ENCODE results near the gene MINAR1. TPM values are rescaled to one million over a fixed set of nuclear protein-coding genes. Genes with fewer than 3 reads are reported as not detected.

MINAR1 gene
- total RNA-seq, 2 donors from 2014 or later: 0.95 to 1.3 TPM

GRCh38 chr15:79430901-79431635 lies 1.1 kb upstream of the MINAR1 start:
- H3K4me1 ChIP-seq (ENCODE audit: control insufficient read depth in 1 of 2, low read depth in 2 of 2): peaks cover 0 to 10% of the 10 kb centered on the region in 2 donors
- no peaks in the 10 kb centered on the region for H3K9me3 ChIP-seq
- H3K27me3 ChIP-seq (replicated peaks; ENCODE audit: insufficient read depth): peaks cover under 1% of the 10 kb centered on the region
- DNase-seq (ENCODE audit: low spot score) (no peak), ATAC-seq (ENCODE audit: insufficient number of reproducible peaks, low FRiP score, low read depth) (no peak)
- peak overlapping the region; percentile 76 for H3K4me3 ChIP-seq
- no peaks in the 10 kb centered on the region for H3K36me3 ChIP-seq
- no peak overlapping the region for H3K27ac ChIP-seq
- no peak for TF ChIP-seq CTCF (IDR thresholded peaks at IDR 0.05)

GRCh38 chr15:79432345-79433275 lies 474 bp downstream of the MINAR1 start:
- no peak for TF ChIP-seq CTCF (IDR thresholded peaks at IDR 0.05)
- Histone ChIP-seq H3K4me3 (peak overlapping the region; percentile 76), H3K36me3 (no peaks in the 10 kb centered on the region), H3K27me3 (replicated peaks; ENCODE audit: insufficient read depth) (no peaks in the 10 kb centered on the region), H3K4me1 (ENCODE audit: control insufficient read depth in 1 of 2, low read depth in 2 of 2) (peaks cover 0 to 10% of the 10 kb centered on the region in 2 donors), H3K27ac (no peak overlapping the region), H3K9me3 (no peaks in the 10 kb centered on the region)
- ATAC-seq (ENCODE audit: insufficient number of reproducible peaks, low FRiP score, low read depth) (no peak), DNase-seq (ENCODE audit: low spot score) (no peak)

GRCh38 chr15:79433276-79433990 lies 1.3 kb downstream of the MINAR1 start:
- ATAC-seq (ENCODE audit: insufficient number of reproducible peaks, low FRiP score, low read depth) (no peak), DNase-seq (ENCODE audit: low spot score) (no peak)
- no peaks in the 10 kb centered on the region for H3K9me3 ChIP-seq
- H3K27ac ChIP-seq: no peak overlapping the region
- no peak overlapping the region for H3K4me3 ChIP-seq
- no peaks in the 10 kb centered on the region for H3K36me3 ChIP-seq
- H3K27me3 ChIP-seq (replicated peaks; ENCODE audit: insufficient read depth): no peaks in the 10 kb centered on the region
- peaks cover 0 to 10% of the 10 kb centered on the region in 2 donors for H3K4me1 ChIP-seq (ENCODE audit: control insufficient read depth in 1 of 2, low read depth in 2 of 2)
- TF ChIP-seq CTCF (IDR thresholded peaks at IDR 0.05): no peak

GRCh38 chr15:79434361-79434760 lies 2.2 kb downstream of the MINAR1 start:
- H3K4me3 ChIP-seq: no peak overlapping the region
- H3K9me3 ChIP-seq: no peaks in the 10 kb centered on the region
- peaks cover 0 to 10% of the 10 kb centered on the region in 2 donors for H3K4me1 ChIP-seq (ENCODE audit: control insufficient read depth in 1 of 2, low read depth in 2 of 2)
- no peak for TF ChIP-seq CTCF (IDR thresholded peaks at IDR 0.05)
- no peaks in the 10 kb centered on the region for H3K36me3 ChIP-seq
- no peak for DNase-seq (ENCODE audit: low spot score)
- no peak for ATAC-seq (ENCODE audit: insufficient number of reproducible peaks, low FRiP score, low read depth)
- H3K27me3 ChIP-seq (replicated peaks; ENCODE audit: insufficient read depth): no peaks in the 10 kb centered on the region
- no peak overlapping the region for H3K27ac ChIP-seq

All from thoracic aorta (tissue), 2 donors.